Naive thymus-derived CD4-positive, alpha-beta T cell (primary cell): Measurements from ENCODE around the gene RAPGEF3. TPM values are rescaled to one million over a fixed set of nuclear protein-coding genes. Genes with fewer than 3 reads are reported as not detected.

ENCODE experiments used
- ATAC-seq: fragments of 150-1000 bp; cut with Tn5 transposase; 2 replicates; pipeline ENCODE4 v1.10.0; 2021; ENCODE audit warnings: mild to moderate bottlenecking, moderate library complexity
- CTCF ChIA-PET: fragments of 350-600 bp; sonication (Branson Sonifier 250); formaldehyde crosslinking; loops from one replicate; lab custom pipeline; 2021; ENCODE audit warnings: antibody characterized with exemption; lab: Charles Lee
- POLR2A ChIA-PET: fragments of 350-600 bp; sonication (Branson Sonifier 250); formaldehyde crosslinking; loops from one replicate; lab custom pipeline; 2021; ENCODE audit warnings: antibody characterized with exemption, inconsistent platforms; lab: Charles Lee
- DNase-seq, 9 donors: peaks; one replicate each; pipeline versions ENCODE4 v3.0.0 to v3.0.0-alpha.2; 2020 to 2022; ENCODE audit warnings: mixed read lengths in 1 of 9
- H3K27ac ChIP-seq: one replicate; pipeline ENCODE4 v1.7.0; 2013; ENCODE audit warnings: mild to moderate bottlenecking, low read depth, low read length, moderate library complexity
- H3K27me3 ChIP-seq, 2 donors: one replicate each; pipeline ENCODE4 v1.7.0; 2013; ENCODE audit warnings: low read length in 2 of 2, mild to moderate bottlenecking in 2 of 2, moderate library complexity in 2 of 2; ENCODE audit not compliant: control insufficient read depth in 2 of 2, insufficient read depth in 2 of 2
- H3K36me3 ChIP-seq, 3 experiments: 1 replicate in 2 of 3; 2 replicates in 1 of 3; pipeline ENCODE4 v1.7.0; 2013; ENCODE audit warnings: low read length in 3 of 3, mild to moderate bottlenecking in 3 of 3, moderate library complexity in 1 of 3; ENCODE audit not compliant: insufficient read depth in 3 of 3, control insufficient read depth in 2 of 3
- H3K4me1 ChIP-seq, 2 donors: one replicate each; pipeline ENCODE4 v1.7.0; 2013; ENCODE audit warnings: low read length in 2 of 2, mild to moderate bottlenecking in 2 of 2, moderate library complexity in 1 of 2; ENCODE audit not compliant: control insufficient read depth in 2 of 2, insufficient read depth in 2 of 2
- H3K4me3 ChIP-seq: 2 replicates; pipeline ENCODE4 v1.7.0; 2013; ENCODE audit warnings: mild to moderate bottlenecking, low read length
- H3K9me3 ChIP-seq, 3 experiments: 1 replicate in 2 of 3; 2 replicates in 1 of 3; pipeline ENCODE4 v1.7.0; 2013; ENCODE audit warnings: low read length in 3 of 3; ENCODE audit not compliant: control insufficient read depth in 2 of 3
- H3K27ac Mint-ChIP-seq, 9 donors: one replicate each; pipeline ENCODE4 v1.8.0; 2020 to 2022; ENCODE audit warnings: mixed read lengths in 9 of 9, mild to moderate bottlenecking in 8 of 9, moderate library complexity in 5 of 9, inconsistent platforms in 2 of 9
- H3K27me3 Mint-ChIP-seq, 5 donors: one replicate each; pipeline ENCODE4 v1.8.0; 2021 to 2022; ENCODE audit warnings: mixed read lengths in 5 of 5, mild to moderate bottlenecking in 1 of 5
- H3K36me3 Mint-ChIP-seq, 5 donors: one replicate each; pipeline ENCODE4 v1.8.0; 2020 to 2022; ENCODE audit warnings: mixed read lengths in 5 of 5, mild to moderate bottlenecking in 3 of 5, inconsistent platforms in 1 of 5
- H3K4me1 Mint-ChIP-seq, 7 donors: one replicate each; pipeline ENCODE4 v1.8.0; 2020 to 2022; ENCODE audit warnings: mixed read lengths in 7 of 7, mild to moderate bottlenecking in 3 of 7, inconsistent platforms in 1 of 7
- H3K4me3 Mint-ChIP-seq, 10 donors: one replicate each; pipeline ENCODE4 v1.8.0; 2020 to 2022; ENCODE audit warnings: mild to moderate bottlenecking in 10 of 10, mixed read lengths in 10 of 10, moderate library complexity in 6 of 10, inconsistent platforms in 2 of 10
- H3K9me3 Mint-ChIP-seq, 11 donors: one replicate each; pipeline ENCODE4 v1.8.0; 2020 to 2022; ENCODE audit warnings: mixed read lengths in 11 of 11, mild to moderate bottlenecking in 4 of 11, inconsistent platforms in 1 of 11, moderate library complexity in 1 of 11
- intact Hi-C, 2 donors: fragments of 100-400 bp; cut with micrococcal nuclease; formaldehyde crosslinking; loops; one replicate each; pipeline ENCODE4 v1.15.1; 2023
- polyA plus RNA-seq, 2 donors: library from polyadenylated mRNA; unstranded; fragments of 300-500 nt; fragmentation: Illumina TruSeq; gene quantifications; one replicate each; pipeline ENCODE4 v1.2.3, GENCODE V29; 2021
- total RNA-seq, 6 experiments: library from RNA in 5 of 6; stranded (reverse) in 5 of 6; gene quantifications; 1 replicate in 5 of 6; 2 replicates in 1 of 6; pipeline ENCODE4 v1.2.3 and lab custom pipeline; 2021 to 2026

The RAPGEF3 gene
- total and polyA plus RNA-seq, 7 experiments from 2014 or later, result 0.08 to 1.9 (median 0.82) TPM; not detected in 2

- no peaks in the 10 kb centered on the region for H3K27me3 ChIP-seq
- DNase-seq (no peak), ATAC-seq (no peak)
- Mint-ChIP-seq H3K27ac (peak overlapping the region in 1 of 9 donors; percentile 36), H3K27me3 (no peaks in the 10 kb centered on the region), H3K4me1 (peaks cover 32 to 48% (median 41%) of the 10 kb centered on the region in 7 donors), H3K9me3 (no peaks in the 10 kb centered on the region), H3K36me3 (peaks cover 0 to 4% (median 0%) of the 10 kb centered on the region in 5 donors), H3K4me3 (no peak overlapping the region)
- H3K4me3 ChIP-seq, result no peak overlapping the region
- no peak overlapping the region for H3K27ac ChIP-seq
- no peaks in the 10 kb centered on the region for H3K9me3 ChIP-seq
- no peaks in the 10 kb centered on the region for H3K36me3 ChIP-seq
- POLR2A ChIA-PET, result no interaction called here
- H3K4me1 ChIP-seq, result peaks cover 15 to 23% of the 10 kb centered on the region in 2 donors
- CTCF ChIA-PET, result interaction anchor here (0.6 to 7.1 kb wide), 3 partner anchors 17 to 128 kb away, joined by 3 to 67 read pairs (median 56); no protein-coding TSS in a partner anchor
- intact Hi-C loops, result loop anchor here in 1 of 2 donors (10.0 kb wide), 1 partner anchor 393 kb away; the partner anchor contains the start of gene SENP1
Measured at GRCh38 chr12:47711448-47711847, 47.2 kb downstream of the RAPGEF3 start.

- Mint-ChIP-seq H3K36me3 (peaks cover 0 to 4% (median 0%) of the 10 kb centered on the region in 5 donors), H3K4me3 (no peak overlapping the region), H3K9me3 (no peaks in the 10 kb centered on the region), H3K4me1 (peaks cover 31 to 43% (median 36%) of the 10 kb centered on the region in 7 donors), H3K27ac (peak overlapping the region in 1 of 9 donors; percentile 77), H3K27me3 (no peaks in the 10 kb centered on the region)
- Histone ChIP-seq H3K27me3 (no peaks in the 10 kb centered on the region), H3K36me3 (peaks cover 0 to 3% (median 0%) of the 10 kb centered on the region in 3 experiments), H3K4me1 (peaks cover 15 to 19% of the 10 kb centered on the region in 2 donors), H3K27ac (no peak overlapping the region), H3K9me3 (no peaks in the 10 kb centered on the region), H3K4me3 (no peak overlapping the region)
- ATAC-seq (no peak), DNase-seq (no peak)
- intact Hi-C loops, result loop anchor here in 1 of 2 donors (10.0 kb wide), 1 partner anchor 395 kb away; the partner anchor contains the start of gene SENP1
- POLR2A ChIA-PET, result interaction anchor here (0.5 to 1.6 kb wide), 4 partner anchors 24 to 175 kb away, joined by 3 to 5 read pairs (median 4); no protein-coding TSS in a partner anchor
- CTCF ChIA-PET, result interaction anchor here (1.4 to 7.1 kb wide), 4 partner anchors 32 to 130 kb away, joined by 4 to 67 read pairs (median 4); no protein-coding TSS in a partner anchor
Measured at GRCh38 chr12:47710278-47710677, 48.4 kb downstream of the RAPGEF3 start.

DNA sequence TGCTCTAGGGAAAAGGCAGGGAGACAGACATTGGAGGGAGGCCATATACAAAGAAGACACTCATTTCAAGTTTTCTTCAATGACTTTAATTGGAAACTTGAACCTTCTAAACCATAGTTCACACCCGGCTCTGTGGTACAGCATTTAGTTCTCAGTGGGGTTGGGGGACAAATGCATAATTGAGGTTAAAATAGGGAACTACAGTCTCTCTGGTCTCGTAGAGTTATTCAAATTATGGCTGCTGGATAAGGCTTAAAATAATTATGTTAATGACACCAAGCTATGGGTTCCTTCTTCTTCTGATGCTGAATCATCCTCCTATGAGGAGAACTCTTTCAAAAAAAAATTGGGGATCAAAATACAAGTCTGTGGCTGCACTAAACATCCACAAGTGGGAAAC, 49.0 kb downstream of the RAPGEF3 start:
- peaks cover 0 to 1% (median 0%) of the 10 kb centered on the region in 11 donors for H3K9me3 Mint-ChIP-seq
- H3K27me3 Mint-ChIP-seq, result no peaks in the 10 kb centered on the region
- POLR2A ChIA-PET, result interaction anchor here (0.7 to 1.6 kb wide), 3 partner anchors 23 to 131 kb away, joined by 3 to 5 read pairs (median 5); no protein-coding TSS in a partner anchor
- H3K36me3 Mint-ChIP-seq, result peaks cover 0 to 4% (median 0%) of the 10 kb centered on the region in 5 donors
- ATAC-seq, result no peak
- H3K4me1 Mint-ChIP-seq, result peaks cover 32 to 47% (median 39%) of the 10 kb centered on the region in 7 donors
- intact Hi-C loops, result loop anchor here (5.0 to 10.0 kb wide), 11 partner anchors 57 to 1982 kb away; partner anchors contain the start of genes SLC38A2 (in 2 of the 2), ARID2 (in 1 of the 2), CCDC184 (in 1 of the 2) and SENP1 (in 1 of the 2)
- H3K36me3 ChIP-seq, result peaks cover 0 to 3% (median 0%) of the 10 kb centered on the region in 3 experiments
- no peak overlapping the region for H3K4me3 ChIP-seq
- DNase-seq, result no peak
- peak overlapping the region in 1 of 10 donors; percentile 25 for H3K4me3 Mint-ChIP-seq
- H3K9me3 ChIP-seq, result no peaks in the 10 kb centered on the region
- CTCF ChIA-PET, result interaction anchor here (1.4 to 1.6 kb wide), 3 partner anchors 58 to 130 kb away, joined by 4 to 5 read pairs (median 4); no protein-coding TSS in a partner anchor
- H3K4me1 ChIP-seq, result peaks cover 21% of the 10 kb centered on the region in 2 donors
- H3K27ac Mint-ChIP-seq, result peak overlapping the region in 5 of 9 donors; percentile 70 to 96 (median 93)
- H3K27ac ChIP-seq, result no peak overlapping the region
- no peaks in the 10 kb centered on the region for H3K27me3 ChIP-seq

DNA sequence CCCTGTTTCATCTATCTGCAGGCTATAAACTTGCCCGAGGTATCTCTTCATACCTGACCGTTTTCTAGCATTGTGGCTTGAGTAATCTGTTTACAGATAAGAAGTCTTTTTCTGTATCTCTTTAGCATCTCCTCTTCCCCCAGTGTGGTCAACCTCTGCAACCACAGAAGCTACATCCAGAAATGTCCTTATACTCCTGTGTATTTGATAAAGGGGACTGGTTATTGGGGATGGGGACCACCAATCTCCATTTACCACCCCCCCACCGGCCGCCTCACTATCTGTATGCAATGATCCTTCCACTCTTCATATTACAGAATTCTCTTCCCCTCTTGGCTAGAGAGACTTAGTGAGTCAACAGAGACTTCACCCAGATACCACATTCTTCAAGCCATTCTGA, 49.4 kb downstream of the RAPGEF3 start:
- no peak for ATAC-seq
- H3K27ac ChIP-seq, result no peak overlapping the region
- ChIA-PET CTCF (interaction anchor here (1.4 to 1.6 kb wide), 4 partner anchors 32 to 131 kb away, joined by 3 to 5 read pairs (median 4); no protein-coding TSS in a partner anchor), POLR2A (interaction anchor here (0.8 to 1.6 kb wide), 2 partner anchors 23 to 131 kb away, joined by 5 read pairs; no protein-coding TSS in a partner anchor)
- no peaks in the 10 kb centered on the region for H3K27me3 Mint-ChIP-seq
- no peaks in the 10 kb centered on the region for H3K9me3 ChIP-seq
- DNase-seq, result no peak
- H3K36me3 ChIP-seq, result peaks cover 0 to 3% (median 0%) of the 10 kb centered on the region in 3 experiments
- peak overlapping the region; percentile 2 to 96 (median 72) for H3K27ac Mint-ChIP-seq
- peaks cover 0 to 4% (median 0%) of the 10 kb centered on the region in 5 donors for H3K36me3 Mint-ChIP-seq
- peaks cover 21 to 22% of the 10 kb centered on the region in 2 donors for H3K4me1 ChIP-seq
- H3K27me3 ChIP-seq, result no peaks in the 10 kb centered on the region
- peak overlapping the region in 4 of 10 donors; percentile 6 to 39 (median 26) for H3K4me3 Mint-ChIP-seq
- no peak overlapping the region for H3K4me3 ChIP-seq
- peaks cover 0 to 1% (median 0%) of the 10 kb centered on the region in 11 donors for H3K9me3 Mint-ChIP-seq
- H3K4me1 Mint-ChIP-seq, result peaks cover 34 to 50% (median 42%) of the 10 kb centered on the region in 7 donors
- intact Hi-C loops, result loop anchor here (5.0 kb wide), 10 partner anchors 57 to 1982 kb away; partner anchors contain the start of genes SLC38A2 (in 2 of the 2), ARID2 (in 1 of the 2), CCDC184 (in 1 of the 2) and SLC38A1 (in 1 of the 2)

- CTCF ChIA-PET, result interaction anchor here (0.6 to 1.4 kb wide), 12 partner anchors 8 to 1717 kb away, joined by 3 to 5 read pairs (median 3); no protein-coding TSS in a partner anchor
- no peaks in the 10 kb centered on the region for H3K27me3 ChIP-seq
- no peak overlapping the region for H3K4me3 ChIP-seq
- peaks cover 21 to 27% of the 10 kb centered on the region in 2 donors for H3K4me1 ChIP-seq
- POLR2A ChIA-PET, result interaction anchor here (0.6 to 1.6 kb wide), 6 partner anchors 8 to 1438 kb away, joined by 3 to 6 read pairs (median 4); partner anchors contain the start of genes ASB8, SLC38A1 and SLC48A1
- H3K27ac Mint-ChIP-seq, result peak overlapping the region; percentile 79 to 96 (median 93)
- DNase-seq, result peak in 6 of 9 donors; percentile 29 to 54 (median 38)
- peak overlapping the region; percentile 85 for H3K27ac ChIP-seq
- H3K9me3 Mint-ChIP-seq, result peaks cover 0 to 1% (median 0%) of the 10 kb centered on the region in 11 donors
- H3K36me3 Mint-ChIP-seq, result peaks cover 0 to 11% (median 8%) of the 10 kb centered on the region in 5 donors
- H3K27me3 Mint-ChIP-seq, result no peaks in the 10 kb centered on the region
- no peak for ATAC-seq
- peaks cover 0 to 3% (median 0%) of the 10 kb centered on the region in 3 experiments for H3K36me3 ChIP-seq
- peak overlapping the region; percentile 70 to 99 (median 76) for H3K4me3 Mint-ChIP-seq
- H3K4me1 Mint-ChIP-seq, result peaks cover 44 to 62% (median 54%) of the 10 kb centered on the region in 7 donors
- intact Hi-C loops, result loop anchor here (2.0 to 5.0 kb wide), 13 partner anchors 56 to 1981 kb away; partner anchors contain the start of genes ARID2 (in 2 of the 2), SLC38A2 (in 2 of the 2), CCDC184 (in 1 of the 2) and CCNT1 (in 1 of the 2)
- H3K9me3 ChIP-seq, result no peaks in the 10 kb centered on the region
Measured at GRCh38 chr12:47707905-47708543, 50.7 kb downstream of the RAPGEF3 start.
